GM19238 (cell line): ENCODE measurements around the gene CNTNAP4.

Source experiments
- DNase-seq: peaks from one replicate; pipeline ENCODE4 v3.0.0; 2011; ENCODE audit warnings: low spot score; ENCODE audit not compliant: insufficient read length

Gene CNTNAP4

DNA sequence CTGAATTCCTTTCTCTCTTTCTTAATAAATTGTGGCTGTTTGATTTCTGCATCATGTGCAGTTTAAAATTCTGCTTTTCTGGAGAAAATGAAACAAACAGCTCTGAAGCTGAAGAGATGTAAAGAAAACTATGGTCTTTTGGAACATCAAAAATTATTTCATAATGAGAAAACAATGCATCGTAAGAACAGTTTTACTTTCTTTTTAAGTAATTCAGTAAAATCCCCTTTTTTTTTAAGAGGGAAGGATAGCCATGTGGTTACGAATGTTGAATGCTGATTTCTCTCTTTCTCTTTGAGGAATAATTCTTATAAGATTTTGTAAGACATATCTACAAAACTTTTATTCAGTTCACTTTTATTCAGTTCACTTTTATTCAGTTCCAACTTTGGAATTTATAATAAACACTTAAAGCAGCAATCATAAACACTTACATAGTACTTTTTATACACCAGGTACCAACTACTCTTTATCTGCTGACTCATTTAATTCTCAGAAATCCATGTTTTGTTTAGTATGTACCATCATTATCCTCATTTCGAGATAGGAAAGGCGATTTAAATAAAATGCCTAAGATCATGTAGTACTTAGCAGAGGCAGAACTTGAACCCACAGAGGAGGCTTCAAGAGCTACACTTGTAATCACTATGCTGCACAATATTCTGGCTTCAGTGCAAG, 26.6 kb downstream of the CNTNAP4 start:
- DNase-seq: no peak

DNA sequence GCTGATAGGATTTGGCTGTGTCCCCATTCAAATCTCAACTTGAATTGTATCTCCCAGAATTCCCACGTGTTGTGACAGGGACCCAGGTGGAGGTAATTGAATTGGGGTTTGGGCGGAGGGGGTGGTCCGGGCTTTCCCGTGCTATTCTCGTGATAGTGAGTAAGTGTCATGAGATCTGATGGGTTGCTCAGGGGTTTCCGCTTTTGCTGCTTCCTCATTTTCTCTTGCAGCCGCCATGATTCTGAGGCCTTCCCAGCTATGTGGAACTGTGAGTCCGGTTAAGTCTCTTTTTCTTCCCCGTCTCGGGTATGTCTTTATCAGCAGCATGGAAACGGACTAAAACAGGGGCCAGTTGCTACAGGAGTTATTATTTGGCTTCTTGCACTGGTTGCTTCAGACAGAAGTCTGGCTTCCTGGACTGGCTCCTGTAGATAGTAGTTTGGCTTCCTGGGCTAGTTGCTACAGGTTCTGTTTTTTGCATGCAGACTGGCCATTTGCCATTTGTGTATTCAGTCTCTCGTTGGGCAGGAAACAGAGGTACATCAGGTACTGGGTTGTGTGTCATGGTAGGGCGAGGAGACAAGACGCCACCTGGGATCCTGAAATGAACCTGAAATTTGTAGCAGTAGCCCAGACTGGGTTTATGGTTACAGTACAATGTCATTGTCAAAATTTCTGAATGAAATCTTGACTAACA, 32.6 kb downstream of the CNTNAP4 start:
- no peak for DNase-seq

DNA sequence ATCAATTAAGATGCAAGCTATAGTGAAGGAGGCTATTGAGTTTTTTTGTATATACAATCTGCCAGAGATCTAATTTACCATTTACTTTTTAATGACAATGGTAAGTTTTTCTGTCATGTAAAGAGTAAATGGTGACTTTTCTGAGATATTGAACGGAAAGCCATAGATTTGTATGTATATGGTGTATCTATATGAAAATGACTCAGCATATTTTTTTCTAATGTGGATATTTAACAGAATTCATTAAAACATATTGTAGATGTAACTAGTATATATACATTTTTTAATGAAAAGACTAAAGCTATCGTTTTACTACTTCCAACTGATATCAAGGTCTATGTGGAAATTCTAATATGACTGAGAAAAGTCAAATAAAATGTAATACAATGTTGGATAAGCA, 34.1 kb downstream of the CNTNAP4 start:
- DNase-seq: no peak

DNA sequence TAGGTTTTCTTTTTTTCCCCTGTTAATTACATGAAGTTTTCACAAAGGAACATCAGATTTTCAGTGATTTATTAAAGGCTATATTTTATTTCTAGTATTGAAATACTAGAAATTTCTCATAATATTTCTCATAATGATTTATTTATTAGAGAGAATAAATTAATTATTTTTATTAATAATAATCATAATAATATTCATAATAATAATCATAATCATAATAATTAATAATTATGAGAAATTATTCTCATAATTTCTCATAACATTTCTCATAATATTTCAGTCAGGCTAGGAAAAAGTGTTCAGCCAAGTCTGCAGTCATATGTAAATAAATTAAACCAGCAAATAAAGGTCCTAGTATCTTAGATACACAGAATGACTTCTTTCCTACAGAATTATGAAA, 41.4 kb downstream of the CNTNAP4 start:
- no peak for DNase-seq

DNA sequence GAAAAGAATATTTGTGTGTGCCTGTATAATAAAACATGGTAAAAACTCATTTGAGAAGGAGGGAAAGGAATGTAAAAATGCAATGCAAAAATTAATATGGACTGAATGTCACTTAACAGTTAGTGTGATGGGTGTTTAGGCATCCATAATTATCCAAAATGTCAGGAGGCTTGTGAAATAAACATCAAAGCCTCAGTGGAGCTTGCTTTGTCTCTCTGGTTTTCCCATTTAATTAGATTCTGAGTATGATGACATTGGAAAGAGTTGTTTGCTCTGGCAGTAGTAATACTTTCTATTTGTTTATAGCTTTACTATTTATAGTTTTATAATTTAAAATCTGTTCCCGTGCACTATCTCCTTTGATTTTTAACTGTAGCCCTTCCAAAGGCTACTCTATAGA, 51.9 kb downstream of the CNTNAP4 start:
- no peak for DNase-seq

DNA sequence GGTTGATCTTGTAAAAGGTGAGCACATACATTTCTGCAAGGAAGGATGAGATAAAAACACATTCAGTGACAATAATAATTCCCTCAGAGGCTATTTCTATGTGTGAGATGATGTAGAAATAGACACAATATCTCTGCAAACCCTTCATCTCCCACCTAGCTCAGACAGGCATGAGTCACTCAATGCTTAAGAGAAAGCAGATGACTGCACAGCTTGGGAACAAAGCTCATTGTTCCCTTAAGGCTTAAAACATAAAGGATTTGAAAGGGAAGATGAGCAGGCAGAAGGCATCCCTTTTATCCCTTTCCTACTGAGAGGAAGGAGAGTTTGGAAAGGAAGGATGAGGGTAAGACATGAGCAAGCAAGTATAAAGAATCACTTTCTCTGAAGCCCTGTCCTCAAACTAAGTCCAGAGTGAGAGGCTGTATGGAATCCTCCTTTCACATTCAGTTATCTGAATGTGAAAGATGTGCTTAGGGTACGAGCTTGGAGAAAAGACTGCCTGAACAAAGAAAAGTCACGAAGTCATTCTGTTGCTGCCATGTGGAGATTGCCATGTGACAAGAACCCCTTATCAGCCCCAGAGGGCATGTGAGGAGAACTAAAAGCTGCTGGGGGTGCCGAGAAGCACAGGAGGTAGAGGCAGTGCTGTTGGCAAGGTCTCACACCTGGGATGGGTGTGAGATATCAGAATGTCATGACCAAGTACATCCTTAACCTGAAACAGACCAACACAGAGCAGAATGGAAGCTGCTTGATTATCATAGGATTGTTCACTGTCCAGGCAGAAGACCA, 58.2 kb downstream of the CNTNAP4 start:
- no peak for DNase-seq

DNA sequence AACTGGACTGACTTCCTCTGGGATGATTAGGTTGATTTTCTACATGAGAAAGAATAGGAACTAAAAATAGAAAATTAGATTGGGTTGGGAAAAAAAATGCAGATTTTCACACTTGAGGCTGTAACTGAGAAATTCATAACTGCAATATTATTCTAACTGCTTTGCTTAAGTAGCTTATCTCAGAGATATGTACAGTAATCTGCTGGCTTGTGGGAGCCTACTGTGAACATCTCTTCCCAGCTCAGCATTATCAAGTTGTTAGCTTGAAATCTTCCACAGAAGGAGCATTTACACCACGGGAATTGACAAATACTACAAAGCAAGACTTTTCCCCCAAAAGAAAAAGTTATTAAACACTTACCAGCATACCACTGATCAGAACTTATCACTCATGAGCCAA, 58.9 kb downstream of the CNTNAP4 start:
- no peak for DNase-seq

DNA sequence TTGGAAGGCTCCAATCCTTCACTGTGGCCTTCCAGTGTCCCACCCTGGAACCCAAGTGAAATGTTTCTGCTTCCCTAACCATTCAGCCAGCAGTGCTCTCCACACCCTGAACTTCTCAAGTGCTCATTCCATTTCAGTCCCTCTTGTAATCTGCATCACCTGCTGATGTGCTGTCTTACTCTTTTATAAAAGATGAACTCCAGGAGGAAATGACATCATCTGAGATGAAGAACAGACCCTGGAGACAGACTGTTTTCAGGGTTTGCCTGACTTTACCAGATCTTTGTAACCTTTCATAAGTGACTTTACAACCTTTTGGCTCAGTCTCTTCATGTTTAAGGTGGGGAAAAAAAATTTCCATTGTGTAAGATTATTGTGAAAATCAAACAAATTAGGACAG, 61.3 kb downstream of the CNTNAP4 start:
- DNase-seq: no peak

DNA sequence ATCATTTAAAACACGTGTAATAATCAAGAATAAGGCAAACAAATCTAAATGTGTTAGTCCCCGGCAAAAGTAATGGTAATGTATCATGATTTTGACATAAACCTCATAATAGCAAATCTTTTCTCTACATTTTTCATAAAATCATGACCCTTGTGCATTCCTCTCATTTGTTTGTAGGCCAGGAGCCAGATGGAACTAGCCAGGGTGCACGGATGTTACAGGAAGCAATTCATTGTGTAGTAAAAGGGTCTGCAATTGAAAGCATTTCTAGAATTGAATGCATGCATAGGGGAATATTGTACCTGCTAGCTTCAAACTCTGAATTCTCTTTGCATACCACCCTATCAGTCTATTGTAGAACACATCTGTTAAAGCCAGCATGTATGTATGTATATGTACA, 66.6 kb downstream of the CNTNAP4 start:
- no peak for DNase-seq

DNA sequence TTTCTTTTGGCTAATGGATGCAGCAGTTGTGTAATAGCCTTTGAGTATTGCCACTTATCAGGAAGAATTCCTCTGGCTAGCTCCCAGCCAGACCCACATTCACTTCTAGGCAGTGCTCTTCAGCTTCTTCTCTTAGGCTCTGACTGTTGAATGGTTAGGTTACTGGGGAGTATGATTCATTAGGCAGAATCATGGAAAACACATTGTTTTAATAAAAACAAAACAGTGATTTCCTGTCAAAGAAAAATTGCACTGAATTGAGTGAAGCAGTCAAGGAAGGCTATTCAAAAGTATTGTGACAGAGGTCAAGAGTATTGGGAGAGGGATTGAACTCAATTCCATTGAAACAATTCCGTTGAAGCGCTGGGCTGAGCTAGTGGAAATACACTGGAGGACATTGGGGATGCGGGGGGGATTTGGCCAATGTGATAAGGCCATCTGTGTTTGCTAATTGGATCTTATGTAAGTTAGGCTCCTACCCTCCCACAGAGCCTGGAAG, 68.0 kb downstream of the CNTNAP4 start:
- DNase-seq: no peak

DNA sequence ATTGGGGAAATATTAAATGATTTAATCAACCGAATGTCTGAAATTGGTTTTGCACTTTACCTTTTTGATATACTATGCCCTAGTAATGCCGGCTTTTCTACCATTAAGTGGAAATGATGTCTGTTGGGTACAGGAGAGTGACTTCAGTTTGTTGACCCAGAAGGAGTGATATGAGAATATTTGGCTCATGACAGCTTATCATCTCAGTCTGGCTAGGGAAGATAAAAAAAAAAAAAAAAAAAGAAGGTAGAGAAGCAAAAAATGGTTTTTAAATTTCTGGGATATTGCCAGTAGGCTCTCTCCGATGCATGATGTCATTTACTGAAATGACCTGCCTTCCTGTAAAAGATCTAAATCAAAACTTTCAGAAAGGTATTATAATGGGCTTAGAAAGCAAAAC, 69.0 kb downstream of the CNTNAP4 start:
- no peak for DNase-seq

DNA sequence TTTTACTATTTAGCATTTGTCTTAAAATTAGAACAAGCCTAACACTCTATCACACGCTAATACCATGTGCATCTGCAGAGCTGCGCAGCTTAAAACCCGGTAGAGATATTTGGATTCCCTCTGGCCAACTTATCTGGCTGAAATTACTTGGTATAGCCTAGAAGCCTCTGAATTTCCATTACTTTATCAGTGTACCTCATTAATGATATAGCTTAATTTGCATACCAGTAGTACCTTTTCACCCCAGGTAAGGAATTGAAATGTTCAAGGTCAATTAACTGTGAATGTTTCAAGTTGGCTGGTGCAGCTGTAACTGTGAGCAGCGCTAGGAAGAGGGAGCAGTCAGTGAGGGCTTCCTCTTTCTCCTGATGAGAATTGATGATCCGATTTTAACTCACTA, 74.2 kb downstream of the CNTNAP4 start:
- no peak for DNase-seq

DNA sequence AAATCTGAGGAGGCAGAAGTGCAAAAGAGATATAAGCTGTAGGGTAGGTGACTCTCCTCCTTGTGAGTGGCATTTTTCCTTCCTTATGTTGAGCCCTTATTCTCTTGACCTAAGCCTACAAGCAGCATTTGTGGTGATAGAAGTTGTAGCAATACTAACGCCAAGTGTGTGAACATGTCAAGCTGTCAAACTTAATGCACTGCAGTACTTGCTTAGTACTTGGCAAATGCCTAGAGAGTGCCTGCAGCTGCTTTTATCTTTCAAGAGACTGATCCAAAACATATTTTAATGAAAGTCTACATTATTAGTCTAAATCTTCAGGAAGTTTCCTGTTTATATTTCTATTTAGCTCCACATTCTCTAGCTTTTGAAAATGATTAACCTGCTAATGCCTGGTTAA, 83.2 kb downstream of the CNTNAP4 start:
- DNase-seq: no peak

DNA sequence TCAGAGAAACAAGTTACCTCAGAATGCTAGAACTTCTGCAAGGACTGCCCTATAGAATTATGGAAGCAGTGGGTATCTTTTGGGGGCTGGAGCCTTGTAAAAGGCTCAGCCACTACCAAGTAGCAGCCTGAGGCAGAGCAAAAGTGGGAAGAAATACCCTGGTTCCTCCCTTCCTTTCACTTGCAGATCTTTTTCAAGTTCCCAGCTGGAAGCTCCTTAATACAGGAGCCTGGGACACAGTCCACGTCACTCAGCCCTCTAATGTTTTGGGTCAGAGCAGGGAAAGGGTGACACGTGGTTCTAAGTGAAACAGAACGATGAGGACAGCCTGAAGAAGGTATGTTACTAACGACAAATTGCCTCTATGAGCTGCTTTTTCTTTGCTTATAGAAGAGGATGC, 93.1 kb downstream of the CNTNAP4 start:
- DNase-seq: no peak

DNA sequence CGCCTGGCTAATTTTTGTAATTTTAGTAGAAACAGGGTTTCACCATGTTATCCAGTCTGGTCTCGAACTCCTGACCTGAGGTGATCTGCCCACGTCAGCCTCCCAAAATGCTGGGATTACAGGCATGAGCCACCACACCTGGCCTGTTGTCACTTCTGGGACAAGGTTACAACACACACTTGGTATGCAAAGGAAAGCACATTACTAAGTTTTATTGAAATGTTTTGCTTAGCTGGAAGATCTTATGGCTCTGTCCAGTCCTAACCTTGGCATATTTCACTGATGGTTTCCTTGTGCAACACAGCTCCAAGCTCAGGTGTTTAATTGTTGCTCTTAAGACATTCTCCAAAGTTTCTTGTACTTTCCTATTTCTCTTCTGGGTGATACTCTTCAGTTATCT, 94.2 kb downstream of the CNTNAP4 start:
- DNase-seq: no peak

DNA sequence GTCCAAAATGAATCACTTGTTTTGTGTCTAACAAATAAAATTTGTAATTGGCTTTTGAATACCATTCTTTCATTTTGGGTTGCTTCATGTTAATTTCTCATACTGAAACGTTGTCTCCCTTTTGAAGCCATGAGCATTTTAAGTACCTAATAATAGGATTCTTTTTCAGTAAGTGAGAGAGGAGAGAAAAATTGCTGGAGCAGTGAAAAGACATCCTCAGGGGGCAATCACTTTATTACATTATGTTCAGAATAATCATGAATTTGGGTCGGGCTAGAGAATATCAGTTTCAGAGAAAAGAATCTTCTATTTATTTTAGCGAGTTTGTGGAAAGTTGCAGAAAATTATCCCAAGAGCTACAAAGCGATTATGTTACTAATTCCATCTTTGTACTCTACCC, 96.8 kb downstream of the CNTNAP4 start:
- DNase-seq: no peak

DNA sequence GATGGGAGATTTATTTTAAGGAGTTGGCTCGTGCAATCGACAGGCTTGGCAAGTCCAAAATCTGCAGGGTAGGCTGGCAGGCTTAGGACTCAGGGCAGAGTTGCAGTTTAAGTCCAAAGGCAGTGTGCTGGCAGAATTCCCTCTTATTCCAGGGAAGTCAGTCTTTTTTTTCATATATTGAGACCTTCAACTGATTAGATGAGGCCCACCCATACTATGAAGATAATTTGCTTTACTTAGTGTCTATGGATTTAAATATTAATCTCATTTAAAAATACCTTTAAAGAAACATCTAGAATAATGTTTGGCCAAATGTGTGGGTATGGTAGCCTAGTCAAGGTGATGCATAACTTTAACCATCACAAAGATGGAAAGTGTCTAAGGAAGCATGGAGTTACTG, 99.8 kb downstream of the CNTNAP4 start:
- DNase-seq: no peak

DNA sequence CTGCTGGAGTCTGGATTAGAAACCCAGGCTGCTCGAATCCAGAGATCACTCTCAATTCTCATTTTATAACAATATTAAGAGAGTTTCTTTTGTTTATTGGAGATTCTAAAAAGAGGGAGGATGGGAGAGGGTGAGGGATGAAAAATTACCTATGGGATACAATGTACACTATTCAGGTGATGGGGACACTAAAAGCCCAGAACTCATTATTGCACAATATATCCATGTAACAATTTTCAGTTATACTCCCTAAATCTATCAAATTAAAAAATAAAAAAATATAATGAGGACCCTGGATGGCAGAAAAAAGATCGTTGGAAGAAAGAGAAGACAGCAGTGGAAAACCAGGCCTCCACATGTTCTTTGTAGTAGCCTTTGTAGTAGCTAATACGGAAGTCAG, 100.8 kb downstream of the CNTNAP4 start:
- no peak for DNase-seq

DNA sequence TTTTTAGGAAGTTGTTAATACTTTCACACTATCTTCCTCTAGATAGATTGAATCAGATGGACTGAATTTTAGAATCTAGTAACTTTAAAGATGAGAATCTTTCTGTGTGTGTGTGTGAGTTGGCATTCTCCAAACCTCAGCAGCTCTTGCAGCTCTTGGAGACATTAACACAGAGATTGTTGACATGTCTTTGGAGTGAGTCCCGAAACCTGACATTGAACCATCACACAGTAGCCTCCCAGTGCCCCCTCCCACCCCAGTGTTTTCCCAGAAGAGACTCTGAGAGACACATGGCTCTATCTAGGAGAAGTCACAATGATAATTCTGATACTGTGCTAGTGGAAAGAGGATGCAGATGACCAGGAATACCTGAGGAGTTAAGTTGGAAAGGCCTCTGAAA, 103.9 kb downstream of the CNTNAP4 start:
- no peak for DNase-seq

DNA sequence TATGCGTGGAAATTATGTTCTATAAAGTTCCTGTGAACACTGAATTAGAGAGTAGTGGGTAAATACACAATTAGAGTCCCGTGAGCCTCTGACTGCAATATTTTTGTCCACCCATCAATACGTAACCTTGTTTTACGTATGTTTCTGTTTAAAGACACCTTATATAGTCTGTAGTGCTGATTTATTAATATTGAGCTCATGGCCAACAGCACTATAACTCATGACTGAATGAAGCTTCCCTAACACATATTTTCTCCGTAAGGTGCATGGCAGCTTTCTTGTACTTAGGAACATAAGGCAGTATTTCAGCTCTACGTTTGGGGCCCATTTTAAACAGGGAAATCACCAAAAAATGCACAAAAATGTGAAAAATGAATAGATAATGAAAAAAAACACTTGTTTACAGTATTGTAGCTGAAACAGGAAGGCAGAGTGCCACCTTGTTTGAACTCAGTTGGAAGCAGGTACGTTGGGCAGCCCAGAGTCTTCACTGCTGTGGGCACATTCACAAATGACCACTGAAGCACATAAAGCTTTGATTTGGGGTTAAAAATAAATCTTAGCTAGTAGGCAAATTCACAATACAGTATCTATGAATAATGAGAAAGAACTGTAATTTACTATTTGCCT, 108.5 kb downstream of the CNTNAP4 start:
- no peak for DNase-seq

DNA sequence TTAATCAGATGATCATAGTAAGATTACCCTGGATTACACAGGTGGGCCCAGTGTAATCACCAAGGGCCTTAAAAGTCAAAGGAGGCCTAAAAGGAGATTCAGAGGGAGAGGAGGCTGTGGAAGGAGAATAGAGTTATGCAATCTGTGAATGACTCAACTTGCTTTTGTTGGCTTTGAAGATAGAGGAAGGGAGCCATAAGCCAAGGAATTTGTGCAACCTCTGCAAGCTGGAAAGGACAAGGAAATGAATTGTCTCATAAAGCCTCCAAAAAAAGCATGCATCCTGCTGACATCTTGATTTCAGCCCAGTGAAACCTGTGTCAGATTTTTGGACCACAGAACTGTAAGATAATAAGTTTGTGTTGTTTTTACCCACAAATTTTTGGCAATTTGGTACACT, 109.6 kb downstream of the CNTNAP4 start:
- DNase-seq: no peak

DNA sequence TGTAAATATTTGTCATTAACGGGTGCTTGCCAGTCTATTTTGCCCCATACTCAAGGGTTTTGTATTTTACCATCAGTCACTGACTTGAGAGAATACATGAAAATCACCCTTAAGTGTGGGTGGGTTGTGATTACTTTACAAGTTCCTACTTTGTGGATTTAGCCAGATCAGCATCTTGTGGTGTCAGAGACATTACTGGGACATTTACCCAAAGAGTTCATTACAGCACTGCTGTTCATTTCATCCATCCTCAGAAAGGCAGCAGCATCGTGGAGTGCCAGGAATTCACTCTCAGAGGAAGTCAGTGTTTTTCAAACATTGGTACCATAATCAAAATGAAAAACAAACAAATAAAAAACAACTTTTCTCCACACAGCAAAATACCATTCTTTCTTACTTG, 110.8 kb downstream of the CNTNAP4 start:
- no peak for DNase-seq
